IPS-11a (cell line): ENCODE data around the gene PRKCH.

Experiments
- H3K4me3 ChIP-seq: one replicate; pipeline ENCODE4 v1.5.1; 2013; ENCODE audit warnings: low read depth, low read length, control low read depth

Gene PRKCH

DNA sequence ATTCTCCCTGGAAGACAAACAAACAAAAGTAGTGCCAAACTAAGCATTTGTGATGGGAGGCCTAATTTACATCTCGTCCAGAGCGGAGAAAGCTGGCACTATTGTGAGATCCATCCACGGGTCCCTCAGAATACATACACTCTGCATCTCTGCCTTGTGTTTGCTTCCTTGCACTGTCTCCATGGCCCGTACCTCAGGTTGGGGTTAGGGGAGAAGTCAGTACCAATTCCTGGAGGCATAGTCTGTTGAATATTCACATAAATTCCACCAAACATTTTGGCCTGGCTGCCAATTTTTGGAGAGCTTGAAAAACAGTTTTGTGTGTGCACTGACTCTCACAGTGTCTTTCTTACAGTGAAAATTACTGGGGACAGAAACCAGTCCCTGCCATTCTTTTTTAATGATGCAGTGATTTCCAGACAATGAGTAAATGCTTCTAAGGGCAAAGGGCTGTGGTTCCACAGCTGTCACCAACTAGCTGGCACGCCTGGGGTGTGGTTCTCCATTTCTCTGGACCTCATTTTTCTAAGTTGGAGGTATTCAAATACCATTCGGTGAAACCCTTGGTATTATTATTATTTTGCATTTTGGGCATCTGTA is 254.3 kb downstream of the PRKCH start:
- H3K4me3 ChIP-seq: no peak overlapping the region

DNA sequence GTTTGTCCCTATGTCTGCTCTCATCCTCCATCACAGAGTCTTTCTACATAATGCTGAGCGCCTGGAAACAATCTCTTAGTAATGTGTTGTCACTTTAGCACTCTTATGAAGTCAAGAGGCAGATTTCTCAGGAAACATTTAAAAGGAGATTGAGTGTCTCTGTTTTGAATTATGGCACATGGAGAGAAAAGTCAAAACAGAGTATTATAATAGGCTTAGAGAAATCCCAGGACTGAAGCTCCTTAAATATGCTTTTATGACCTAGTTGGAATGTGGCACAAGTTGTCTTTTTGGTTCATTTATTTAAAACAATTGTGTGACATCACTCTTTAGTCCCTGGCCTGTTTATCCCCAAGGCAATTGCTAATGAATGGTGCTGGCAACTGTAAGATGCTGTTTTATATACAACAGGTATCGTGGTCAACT is 256.1 kb downstream of the PRKCH start:
- no peak overlapping the region for H3K4me3 ChIP-seq

DNA sequence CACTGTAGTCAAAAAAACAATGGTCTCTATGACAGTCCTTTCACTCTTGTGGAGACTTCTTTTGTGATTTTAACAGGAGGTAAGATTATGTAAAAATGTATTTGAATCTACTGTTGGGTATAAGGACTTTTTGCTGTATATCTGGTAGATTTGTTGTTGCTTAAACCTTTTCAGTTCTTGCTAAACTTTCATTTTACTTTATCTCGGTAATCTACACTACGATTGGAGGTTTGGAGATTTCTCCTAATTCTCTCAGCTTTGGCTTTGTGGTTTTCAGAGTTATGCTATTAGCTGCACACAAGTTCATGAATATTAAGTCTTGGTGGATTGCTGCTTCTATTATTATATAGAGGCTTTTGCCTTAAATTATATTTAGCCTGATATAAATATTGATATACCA is 257.4 kb downstream of the PRKCH start:
- H3K4me3 ChIP-seq: no peak overlapping the region

DNA sequence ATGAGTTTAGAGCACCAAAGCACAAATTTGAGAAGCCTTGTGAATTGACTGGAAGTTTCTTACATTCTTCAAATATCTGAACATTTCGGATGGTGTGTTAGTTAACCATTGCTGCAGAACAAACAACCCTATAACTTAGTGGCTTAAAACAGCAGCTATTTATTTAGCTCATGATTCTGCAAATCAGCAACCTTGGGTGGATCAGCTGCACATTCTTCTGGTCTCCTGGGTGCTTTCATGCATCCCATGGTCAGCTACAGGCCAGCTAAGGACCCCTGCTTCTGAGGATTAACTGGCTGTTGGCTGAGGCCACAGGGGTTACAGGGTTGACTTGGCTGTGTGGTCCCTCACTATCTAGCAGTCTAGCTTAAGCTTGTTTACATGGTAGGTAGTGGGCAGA is 260.0 kb downstream of the PRKCH start:
- H3K4me3 ChIP-seq: no peak overlapping the region

DNA sequence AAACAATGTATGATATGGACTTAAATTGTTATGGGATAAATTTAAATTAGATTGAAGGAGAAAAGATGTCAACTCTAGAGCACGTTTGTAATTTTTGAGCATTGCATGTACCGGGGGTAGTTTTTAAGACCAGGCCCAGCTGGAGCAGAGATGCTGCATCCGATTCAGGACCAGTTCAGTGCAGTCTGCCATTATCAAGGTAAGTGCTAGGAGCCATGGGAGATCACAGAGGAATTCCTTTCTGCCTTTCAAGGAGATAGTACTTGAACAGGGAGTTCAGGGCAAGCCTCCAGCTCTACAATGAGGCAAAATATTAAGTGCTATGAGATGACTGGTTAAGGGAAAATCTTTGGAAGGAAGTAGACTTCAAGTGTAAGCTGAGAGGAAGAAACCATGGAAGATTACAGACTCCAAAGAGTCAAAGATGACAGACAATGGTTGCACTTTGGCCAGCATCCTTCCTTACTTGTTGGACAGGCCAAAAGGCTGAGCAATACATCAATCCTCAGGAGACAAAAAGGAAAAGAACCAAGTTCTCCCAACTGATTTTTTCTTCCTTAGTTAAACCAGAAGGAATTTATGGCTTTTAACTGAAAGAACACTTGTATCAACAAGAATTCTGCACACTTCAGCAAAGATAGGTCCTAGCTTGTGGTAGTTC is 260.7 kb downstream of the PRKCH start:
- H3K4me3 ChIP-seq: no peak overlapping the region

DNA sequence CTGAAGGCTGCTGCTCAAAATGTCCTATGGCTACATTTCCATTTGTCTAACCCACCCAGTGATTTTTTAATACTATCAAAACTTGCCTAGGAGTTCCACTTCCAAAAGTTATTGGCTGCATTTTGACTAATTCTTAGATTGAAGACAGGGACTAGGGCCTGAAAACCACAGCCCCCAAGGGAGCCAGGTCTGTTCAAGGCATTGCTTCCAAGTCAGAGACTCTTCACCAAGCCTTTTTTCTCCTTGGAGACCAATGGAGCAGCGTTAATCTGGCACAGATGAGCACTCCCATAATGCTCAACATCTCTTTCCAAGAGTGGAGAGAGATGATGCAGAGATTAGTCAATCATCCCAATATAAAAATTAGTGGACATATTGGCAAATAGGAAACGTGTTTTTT is 261.4 kb downstream of the PRKCH start:
- H3K4me3 ChIP-seq: no peak overlapping the region

DNA sequence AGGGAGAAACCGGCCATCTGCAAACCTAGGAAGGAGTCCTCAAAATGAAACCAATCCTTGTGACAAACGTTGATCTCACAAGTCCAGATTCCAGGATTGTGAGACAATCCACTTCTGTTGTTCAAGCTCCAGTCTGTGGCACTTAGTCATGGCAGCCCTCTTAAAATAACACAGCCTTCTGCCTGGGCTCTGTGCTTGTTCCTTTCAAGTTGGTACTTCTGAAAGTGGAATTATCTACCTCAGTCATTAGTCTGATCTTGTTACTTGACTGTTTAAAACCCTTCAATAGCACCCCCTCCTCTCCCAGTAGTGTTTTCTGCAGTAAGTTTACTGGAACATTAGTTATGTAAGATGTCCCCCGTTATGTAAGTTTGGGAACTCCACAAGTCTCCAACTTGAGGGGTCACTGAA is 263.0 kb downstream of the PRKCH start:
- no peak overlapping the region for H3K4me3 ChIP-seq

DNA sequence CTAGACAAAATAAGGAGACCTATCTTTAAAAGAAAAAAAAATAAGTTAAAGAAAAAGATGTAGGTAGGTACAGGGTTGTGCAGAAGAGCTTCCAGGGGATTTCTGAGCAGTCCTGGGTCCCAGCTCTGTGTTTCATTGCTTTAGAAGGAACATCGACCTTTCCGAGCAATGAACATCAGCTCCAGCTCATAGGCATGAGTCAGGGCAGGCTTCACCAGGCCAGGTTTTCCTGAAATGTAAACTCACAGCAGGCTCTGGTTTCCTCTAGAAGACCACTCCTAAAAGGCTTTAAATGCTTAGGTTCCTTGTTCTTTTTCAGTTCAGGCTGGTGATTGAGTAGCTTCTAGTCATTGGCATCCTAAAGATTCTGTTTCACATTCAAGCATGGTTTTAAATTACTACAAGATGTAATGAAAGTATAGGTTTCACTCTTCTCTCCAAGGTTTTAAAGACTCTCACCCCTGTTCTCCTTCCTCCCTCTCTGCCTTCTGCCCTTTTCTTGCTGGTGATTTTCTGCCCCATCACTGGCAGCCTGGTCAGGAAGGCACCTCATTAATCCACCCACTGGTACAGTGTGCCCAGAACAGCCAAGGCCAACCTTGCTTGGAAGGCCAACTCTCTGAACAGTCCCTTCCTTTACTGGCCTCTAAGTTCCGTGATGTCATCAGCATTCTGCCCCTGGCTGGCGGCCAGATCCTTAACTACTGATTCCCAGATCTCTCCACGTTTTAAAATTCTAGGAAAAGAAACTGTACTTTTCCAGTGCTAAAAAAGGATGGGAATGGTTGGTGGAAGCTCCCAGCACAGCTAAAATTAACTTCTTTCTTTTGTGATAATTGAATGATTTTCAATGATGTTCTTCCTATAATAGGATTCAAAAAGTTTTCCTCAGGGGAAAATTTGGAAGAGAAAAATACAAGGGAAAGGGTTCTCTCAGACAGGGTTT is 264.5 kb downstream of the PRKCH start:
- no peak overlapping the region for H3K4me3 ChIP-seq

DNA sequence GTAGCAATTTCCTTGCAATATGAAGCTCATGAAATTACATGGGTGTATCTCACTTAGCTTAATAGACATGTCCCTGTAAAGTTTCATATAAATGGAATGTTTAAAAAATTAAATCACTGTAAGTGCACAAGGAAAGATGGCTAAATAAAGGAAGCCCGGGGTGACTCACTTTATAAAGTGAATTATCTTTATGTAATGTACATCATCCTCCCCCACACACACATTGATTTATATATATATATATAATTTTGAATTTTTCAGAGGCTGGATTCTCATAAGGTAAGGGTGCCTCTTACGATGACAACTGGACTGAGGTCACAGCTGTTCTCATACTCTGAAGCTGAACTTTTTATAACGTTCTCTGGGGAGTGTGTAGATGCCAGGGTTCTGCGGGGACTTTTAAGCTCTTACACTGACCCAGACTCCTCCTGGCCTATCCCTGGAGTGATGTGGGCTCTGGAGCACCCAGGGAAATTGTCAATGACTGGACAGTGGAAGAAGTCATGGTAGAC is 265.2 kb downstream of the PRKCH start:
- H3K4me3 ChIP-seq: no peak overlapping the region

DNA sequence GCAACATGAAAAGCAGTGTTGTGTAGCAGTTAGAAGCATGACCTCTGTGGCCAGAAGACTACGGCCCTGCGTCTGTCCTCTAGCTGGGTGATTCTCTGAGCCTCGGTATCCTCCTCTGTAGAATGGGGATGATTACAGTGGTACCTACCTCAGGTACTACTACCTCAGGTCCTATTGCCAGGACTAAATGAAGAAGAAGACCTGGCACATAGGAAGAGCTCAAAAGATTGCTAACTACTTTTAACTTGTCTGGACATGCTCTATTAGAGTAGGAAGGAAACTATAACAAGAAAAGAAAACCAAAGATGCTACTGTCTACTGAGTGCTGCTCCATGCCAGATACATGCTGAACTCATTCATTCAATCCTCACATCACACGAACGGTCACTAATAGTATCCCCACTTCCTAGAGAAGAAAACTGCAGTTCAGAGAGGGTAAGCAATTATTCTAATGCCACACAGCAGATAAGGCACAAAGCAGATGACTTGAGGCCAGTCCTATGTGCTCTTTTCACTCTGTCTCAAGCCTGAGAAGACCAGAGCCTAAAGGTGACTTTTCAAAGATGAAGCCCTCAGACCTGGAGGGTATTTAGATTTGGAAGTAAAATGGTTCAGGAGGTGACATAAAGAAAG is 265.8 kb downstream of the PRKCH start:
- no peak overlapping the region for H3K4me3 ChIP-seq

DNA sequence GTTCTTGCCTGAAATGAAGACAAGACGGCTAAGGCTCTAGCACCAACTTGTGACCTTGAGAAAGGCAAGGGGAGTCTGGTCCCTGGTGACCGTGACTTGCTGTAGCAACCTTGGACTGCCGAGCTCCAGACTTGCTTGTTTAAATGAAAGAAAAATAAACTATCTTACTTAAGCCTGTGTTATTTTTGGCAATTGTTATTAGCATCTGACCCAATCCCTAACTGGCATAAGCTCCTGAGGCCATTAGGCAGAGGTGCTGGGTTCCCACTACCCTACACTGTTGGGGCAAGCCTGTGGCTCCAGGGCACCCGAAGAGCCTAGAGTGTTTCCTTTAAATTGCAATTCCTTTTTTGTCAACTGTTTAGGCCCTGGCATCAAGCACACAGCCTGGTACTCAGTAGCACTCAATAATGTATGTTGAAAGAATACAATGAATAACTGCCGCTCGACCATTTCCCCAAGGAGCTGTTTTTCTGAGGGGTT is 267.1 kb downstream of the PRKCH start:
- H3K4me3 ChIP-seq: no peak overlapping the region

DNA sequence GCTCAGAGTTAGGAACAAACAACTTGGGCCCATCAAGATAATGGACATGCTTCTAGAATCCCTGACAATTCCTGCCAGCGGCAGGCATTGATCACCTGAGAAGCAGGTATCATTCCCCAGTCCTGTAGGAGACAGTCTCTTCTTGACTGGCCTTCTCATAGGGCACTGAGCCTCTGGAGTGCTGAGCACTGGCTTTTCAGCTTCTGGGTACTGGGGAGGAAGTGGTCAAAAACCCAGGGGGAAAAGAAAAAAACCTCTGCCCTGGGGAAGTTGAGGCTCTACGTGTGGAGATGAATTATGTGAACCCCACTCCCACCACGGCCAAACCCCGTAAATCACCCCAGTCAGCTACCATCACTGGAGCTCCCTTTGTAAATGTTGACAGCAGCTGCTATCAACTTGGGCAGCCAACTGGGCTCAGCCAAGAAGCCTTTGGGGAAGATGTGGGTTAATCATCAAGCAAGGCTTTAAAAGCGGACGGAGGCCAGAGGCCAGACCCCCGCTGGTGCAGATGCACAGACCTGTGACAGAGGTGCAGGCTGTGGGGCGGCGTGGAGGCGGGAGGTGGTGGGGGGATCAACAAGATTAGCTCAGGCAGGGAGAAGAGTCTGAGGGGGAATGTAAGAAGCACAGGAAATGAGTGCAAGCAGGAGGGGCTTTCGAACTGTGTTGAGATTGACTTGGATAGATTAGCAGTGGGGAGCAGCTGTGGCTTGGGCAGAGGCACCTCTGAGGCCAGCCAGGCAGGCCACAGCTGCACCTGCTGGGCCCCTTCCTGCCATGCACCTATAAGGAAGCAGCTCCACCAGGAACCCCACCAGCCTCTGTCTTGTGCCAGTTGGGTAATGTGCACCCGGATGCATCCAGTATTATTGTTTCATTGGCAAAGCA is 268.6 kb downstream of the PRKCH start:
- H3K4me3 ChIP-seq: no peak overlapping the region

DNA sequence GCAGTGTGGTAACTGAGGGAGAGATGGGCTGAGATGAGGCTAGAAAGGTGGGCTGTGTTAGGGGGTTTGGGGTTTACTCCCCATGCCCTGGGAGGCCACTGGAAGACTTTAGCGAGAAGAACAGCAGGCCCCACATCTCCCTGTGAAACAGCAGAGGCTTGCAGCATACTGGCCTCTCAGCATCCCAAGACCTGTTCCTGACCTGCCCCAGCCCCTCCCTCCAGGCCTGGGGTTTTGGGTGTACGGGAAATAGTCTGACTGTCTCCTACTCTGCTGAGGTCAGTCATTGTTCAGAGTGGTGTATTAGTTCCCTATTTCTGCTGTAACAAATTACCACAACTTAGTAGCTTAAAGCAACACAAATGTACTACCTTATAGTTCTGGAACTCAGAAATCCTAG is 270.5 kb downstream of the PRKCH start:
- no peak overlapping the region for H3K4me3 ChIP-seq

DNA sequence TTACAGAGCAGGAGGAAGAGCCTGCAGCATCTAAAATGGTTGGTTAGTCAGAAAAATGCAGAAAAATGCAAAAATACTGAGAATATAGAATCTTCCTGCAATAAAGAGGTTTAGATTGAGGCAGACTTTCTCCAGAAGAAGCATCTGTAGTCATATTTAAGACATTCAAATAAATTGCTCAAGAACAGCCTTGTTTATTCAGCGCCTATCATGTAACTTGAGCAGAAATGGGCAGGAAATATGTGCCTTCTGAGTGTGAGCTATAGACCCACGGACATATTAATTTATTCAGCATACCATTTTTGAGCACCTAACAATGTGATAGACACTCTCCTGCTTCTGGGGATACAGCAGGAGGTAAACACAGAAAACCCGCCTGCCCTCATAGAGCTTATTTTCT is 272.0 kb downstream of the PRKCH start:
- no peak overlapping the region for H3K4me3 ChIP-seq

DNA sequence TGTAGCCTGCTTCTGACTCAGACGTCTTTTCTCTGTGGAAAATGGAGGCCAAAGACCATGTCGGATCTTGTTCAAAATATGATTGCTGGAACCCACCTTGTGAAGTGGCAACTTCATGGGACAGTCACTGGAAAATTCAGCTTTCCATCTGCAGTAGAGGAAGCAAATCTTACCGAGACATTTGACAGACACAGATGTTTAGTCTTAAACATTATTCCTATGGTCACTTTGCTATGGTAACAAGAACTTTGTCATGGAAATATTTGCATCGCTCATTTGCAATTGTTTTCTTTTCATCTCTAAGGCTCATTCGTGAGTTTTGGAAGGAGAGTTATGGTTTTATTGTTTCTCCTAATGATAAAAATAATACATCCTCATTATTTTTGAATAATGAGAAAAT is 275.6 kb downstream of the PRKCH start:
- no peak overlapping the region for H3K4me3 ChIP-seq

DNA sequence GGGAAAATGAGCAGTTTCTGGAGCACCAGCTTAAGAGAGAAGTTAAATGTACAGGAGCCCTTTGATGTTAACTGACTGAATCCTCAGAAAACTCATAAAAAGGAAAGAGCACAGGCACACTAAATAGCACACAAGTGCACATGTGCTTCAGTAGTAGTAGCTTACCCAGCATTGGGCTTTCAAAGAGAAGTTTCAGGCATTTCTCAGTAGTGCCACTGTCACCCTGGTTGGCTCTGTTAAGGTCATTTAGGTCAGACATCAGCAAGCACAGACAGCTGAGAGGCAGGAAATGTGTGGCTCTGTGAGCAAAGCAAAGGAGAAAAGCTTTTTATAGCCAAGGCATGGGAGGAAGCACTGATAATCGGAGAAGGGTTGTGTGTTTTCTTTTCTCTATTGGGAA is 277.6 kb downstream of the PRKCH start:
- no peak overlapping the region for H3K4me3 ChIP-seq

DNA sequence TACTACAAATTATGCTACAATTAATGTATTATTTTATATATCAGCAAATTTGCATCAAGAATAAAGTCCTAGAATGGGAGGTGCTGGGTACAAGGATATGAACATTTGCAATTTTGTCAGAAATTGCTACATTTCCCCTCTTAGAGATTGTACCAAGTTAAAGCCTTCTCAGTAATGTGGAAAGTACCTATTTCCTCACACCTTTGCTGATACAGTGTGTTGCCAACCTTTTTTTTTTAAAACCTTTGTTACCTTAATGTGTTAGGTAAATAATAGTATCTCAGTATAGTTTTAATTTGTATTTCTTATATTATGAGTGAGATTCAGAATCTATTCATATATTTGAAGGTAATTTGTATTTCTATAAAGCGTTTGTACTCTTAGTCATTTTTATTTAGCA is 278.6 kb downstream of the PRKCH start:
- H3K4me3 ChIP-seq: no peak overlapping the region
